GM18951 (cell line): ENCODE measurements around the gene CLDN25.
"Not testable (repeated sequence)": the region's sequence is repeated elsewhere in the genome, so short reads cannot be mapped to it uniquely, and the experiment has no call there.

Source experiments
- POLR2A ChIP-seq: IDR thresholded peaks from 4 replicates; pipeline ENCODE4 v1.6.1; 2011; ENCODE audit warnings: mild to moderate bottlenecking; ENCODE audit not compliant: insufficient read length, insufficient read depth; ENCODE audit errors: extremely low read depth
- in situ Hi-C: fragments of 300-500 bp; cut with MboI; formaldehyde crosslinking; loops from one replicate; pipeline ENCODE4 v1.12.0; 2022; ENCODE audit warnings: low sequenced_read_pairs, mixed read lengths, inconsistent platforms; ENCODE audit not compliant: unreplicated experiment

The CLDN25 gene

GRCh38 chr11:113778111-113778910 lies 1.3 kb upstream of the CLDN25 start:
- TF ChIP-seq POLR2A = no peak
- in situ Hi-C loops = no loop called here

DNA sequence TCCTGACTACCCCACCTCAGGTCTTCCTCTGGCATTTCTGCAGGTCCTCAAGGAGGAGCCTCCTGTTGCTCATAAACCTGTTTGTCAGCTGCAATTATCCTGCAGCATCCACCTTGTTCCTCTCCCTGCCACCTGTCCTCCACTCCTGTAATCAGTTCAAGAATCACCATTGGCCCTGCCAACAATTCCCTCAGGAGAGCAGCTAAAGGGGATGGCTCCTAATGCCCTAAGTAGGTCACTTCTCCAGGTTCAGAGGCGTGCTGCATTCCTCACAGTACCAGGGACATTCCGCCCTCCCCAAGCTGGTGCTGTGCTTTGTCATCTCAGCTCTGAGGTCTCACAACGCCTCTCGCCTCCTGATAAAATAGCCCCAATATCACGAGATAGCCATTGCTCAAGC lies 2.1 kb downstream of the CLDN25 start:
- TF ChIP-seq POLR2A = no peak
- in situ Hi-C loops = no loop called here

GRCh38 chr11:113782134-113782533 lies 2.5 kb downstream of the CLDN25 start:
- TF ChIP-seq POLR2A = no peak
- in situ Hi-C loops = no loop called here

DNA sequence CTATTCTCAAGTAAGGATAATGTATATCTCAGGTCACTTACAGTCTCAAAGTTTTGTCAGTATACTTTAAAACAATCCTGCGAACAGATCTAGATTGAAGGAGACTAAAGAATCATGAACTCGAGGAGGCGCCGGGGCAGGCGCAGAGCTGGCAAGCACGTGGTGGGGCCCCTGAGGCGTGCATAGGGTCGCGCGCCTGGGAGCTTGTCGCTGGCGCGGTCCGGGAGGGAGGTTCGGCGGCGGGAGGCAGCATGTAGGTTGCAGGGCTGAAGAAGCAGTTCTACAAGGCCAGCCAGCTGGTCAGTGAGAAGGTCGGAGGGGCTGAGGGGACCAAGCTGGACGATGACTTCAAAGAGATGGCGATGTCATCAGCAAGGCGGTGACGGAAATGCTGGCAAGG lies 9.4 kb downstream of the CLDN25 start:
- in situ Hi-C loops = not testable (repeated sequence)

- TF ChIP-seq POLR2A = no peak
- in situ Hi-C loops = no loop called here
Observed at GRCh38 chr11:113789675-113790320, 10.2 kb downstream of the CLDN25 start.

DNA sequence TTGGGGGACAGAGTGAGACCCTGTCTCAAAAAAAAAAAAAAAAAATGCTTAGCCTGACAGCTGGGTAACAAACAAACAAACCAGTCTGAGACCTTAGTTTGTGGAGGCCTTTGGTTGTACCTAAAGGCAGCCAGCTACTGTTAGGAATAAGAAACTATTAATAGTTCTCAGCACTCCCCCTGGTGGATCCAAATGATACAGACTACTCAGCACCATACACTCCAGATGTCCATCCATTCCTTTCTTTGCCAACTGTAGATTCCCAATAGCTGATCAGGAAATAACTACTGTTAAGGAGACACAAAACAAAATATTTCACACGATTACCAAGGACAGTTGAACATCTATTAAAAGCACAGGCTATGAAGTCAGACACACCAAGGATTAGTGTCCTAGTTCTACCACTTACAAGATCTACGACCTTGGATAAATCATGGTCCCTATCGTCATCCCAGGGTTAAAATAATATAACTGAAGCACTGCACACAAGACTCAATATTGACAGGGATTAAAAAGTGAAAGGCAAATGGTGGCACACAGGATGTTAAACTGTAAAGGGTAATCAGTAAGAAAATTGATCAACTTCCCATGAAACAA lies 17.2 kb downstream of the CLDN25 start:
- in situ Hi-C loops = no loop called here
- no peak for TF ChIP-seq POLR2A

DNA sequence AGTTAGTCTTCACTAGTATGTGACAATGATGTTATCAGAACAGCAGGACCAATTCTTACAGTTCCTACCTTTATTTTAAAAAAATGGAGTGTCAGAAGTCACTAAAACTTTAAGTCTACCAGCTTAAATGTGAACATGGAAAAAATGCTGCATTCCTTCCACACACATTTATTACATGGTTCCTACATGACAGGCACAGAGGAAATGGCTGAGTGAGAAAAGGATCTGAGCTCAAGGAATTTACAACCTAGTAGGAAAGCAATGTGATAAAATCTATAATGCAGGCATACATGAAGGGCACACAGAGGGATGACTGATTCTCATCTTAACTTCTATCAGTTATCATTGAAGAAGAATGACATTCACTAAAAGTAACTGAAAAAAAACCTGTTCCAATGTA lies 23.0 kb downstream of the CLDN25 start:
- in situ Hi-C loops = no loop called here

DNA sequence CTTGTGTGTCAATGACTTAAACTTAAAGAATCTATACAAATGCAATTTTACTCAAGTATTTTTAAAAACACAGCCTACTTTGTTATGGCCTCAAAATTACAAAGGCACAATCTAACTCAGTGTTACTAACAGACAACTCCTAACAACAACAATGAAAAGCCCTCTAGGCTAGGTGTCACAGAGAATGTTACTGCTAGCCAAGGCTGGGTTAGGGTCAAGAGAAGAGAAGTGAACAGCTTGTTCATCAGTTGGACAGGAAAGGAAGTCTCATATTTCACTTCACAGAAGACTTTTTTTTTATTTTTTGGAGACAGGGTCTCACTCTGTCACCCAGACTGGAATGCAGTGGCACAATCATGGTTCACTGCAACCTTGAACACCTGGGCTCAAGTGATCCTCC lies 26.0 kb downstream of the CLDN25 start:
- no peak for TF ChIP-seq POLR2A
- in situ Hi-C loops = no loop called here

More for the DNA sequence above, 23.0 kb downstream of the CLDN25 start:
- no peak for TF ChIP-seq POLR2A

DNA sequence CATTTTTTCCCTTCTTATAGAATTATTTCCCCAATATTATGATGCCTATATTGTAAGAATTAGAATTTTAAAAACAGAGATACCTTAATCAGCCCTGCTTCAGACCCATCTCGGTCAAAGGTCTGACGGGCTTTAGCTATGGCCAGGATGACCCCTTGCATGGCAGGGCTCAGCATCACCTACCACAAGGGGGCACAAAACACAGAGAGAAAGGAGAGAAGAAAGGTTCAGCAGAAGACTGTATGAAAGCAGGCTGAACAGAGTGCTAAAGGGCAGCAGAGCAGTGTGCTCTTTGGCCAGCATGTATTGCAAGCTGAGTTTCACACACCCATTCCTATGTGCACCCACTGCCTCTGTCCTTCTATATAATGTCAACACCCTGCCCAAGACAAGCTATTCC lies 26.8 kb downstream of the CLDN25 start:
- TF ChIP-seq POLR2A = no peak
- in situ Hi-C loops = no loop called here

DNA sequence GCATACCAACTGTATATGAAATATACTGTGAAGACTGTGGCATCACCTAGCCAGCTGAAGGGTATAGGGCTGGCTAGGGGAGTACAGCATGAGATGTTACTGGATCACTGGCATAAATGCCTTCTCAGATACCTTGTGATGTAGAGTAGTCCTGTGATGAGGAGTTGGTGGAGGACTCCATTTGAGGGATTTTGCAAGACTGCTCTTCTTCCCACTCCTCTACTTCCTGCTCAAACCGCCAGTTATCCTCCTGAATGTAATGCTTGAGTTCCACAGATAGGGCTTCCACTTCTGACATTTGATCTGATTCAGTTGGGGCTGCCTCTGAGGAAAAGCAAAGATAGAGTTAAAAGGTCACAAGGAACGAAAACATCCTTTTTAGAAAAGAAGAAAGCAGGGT lies 29.3 kb downstream of the CLDN25 start:
- in situ Hi-C loops = no loop called here
- no peak for TF ChIP-seq POLR2A

DNA sequence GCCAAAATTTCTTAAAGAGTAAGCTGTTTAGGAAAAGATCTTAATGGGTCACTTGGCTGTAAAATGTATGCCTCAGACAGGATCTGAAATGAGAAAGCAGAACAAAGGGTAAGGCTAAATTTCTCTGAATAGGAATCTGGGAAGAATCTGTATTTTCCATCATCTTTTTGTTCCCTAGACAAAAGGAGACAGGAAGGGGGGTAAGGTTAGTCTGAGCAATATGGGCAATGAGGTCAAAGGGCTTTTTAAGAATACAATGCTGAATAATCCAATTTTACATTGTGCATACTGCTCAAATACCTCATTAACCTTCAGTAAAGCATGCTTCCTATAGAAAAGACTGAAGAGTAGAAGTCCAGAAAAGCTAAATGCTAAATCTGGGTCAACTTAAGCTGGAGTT lies 34.6 kb downstream of the CLDN25 start:
- no peak for TF ChIP-seq POLR2A
- in situ Hi-C loops = no loop called here

DNA sequence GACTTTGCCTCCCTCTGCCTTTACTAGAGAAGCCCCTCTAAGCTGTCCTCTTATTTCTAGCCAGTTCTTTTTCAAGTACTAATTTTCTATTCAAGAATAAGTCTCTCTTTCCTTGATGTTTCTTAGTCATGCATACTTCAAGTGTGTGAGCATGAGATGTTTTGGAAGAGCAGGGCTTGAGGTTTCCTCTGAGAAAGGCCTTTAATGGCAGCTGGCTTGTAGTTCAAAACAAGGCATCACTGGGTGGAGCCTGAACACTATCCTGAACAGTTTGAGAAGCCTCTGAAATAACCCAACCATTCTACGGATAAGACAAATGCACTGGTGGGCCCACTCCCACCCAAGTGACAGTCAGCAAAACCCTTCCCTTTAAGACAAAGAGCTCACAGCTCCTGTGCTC lies 37.6 kb downstream of the CLDN25 start:
- in situ Hi-C loops = no loop called here
- TF ChIP-seq POLR2A = no peak

DNA sequence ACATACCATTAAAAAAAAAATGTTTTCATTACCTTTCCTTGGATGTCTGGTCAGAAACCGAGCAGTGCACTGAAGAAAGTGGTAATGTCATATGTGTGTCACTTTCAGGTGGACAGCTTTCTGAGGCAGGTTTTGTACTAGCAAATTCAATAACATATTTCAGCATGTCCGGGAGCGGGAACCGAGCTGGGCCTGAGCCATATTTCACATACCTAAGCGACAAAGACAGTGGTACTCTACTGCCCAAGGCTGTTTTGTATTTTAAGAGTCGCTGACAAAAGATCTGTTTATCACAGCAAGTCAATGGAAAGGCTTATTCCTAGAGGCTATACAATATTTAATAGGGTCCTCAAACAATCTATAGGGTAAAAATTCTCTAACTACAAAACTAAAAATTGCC lies 38.0 kb downstream of the CLDN25 start:
- TF ChIP-seq POLR2A = no peak
- in situ Hi-C loops = no loop called here

GRCh38 chr11:113818426-113818825 lies 38.8 kb downstream of the CLDN25 start:
- in situ Hi-C loops = no loop called here
- TF ChIP-seq POLR2A = no peak
